A673 (cell line): ENCODE results near the gene TRAP1.

Experiments used
- EZH2 ChIP-seq: fragments of 200-600 bp; sonication (generic); IDR thresholded peaks from 2 replicates; pipeline ENCODE4 v1.6.1; 2017; ENCODE audit warnings: borderline replicate concordance, low read depth, mild to moderate bottlenecking, mixed read lengths, antibody characterized with exemption, low read length; ENCODE audit not compliant: poor library complexity, severe bottlenecking
- TF ChIP-seq, protein P1 (sequence below): fragments of 300-800, 200-600 bp; sonication (generic); conservative IDR thresholded peaks from 2 replicates; pipeline ENCODE4 v1.5.1; 2017; ENCODE audit warnings: low read depth, mild to moderate bottlenecking, antibody characterized with exemption, low read length, moderate library complexity, mixed read lengths

- TF ChIP-seq, protein P1, sequence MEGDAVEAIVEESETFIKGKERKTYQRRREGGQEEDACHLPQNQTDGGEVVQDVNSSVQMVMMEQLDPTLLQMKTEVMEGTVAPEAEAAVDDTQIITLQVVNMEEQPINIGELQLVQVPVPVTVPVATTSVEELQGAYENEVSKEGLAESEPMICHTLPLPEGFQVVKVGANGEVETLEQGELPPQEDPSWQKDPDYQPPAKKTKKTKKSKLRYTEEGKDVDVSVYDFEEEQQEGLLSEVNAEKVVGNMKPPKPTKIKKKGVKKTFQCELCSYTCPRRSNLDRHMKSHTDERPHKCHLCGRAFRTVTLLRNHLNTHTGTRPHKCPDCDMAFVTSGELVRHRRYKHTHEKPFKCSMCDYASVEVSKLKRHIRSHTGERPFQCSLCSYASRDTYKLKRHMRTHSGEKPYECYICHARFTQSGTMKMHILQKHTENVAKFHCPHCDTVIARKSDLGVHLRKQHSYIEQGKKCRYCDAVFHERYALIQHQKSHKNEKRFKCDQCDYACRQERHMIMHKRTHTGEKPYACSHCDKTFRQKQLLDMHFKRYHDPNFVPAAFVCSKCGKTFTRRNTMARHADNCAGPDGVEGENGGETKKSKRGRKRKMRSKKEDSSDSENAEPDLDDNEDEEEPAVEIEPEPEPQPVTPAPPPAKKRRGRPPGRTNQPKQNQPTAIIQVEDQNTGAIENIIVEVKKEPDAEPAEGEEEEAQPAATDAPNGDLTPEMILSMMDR: no peak
- TF ChIP-seq EZH2: no peak
These were observed 72.2 kb downstream of the TRAP1 start for GRCh38 chr16:3645108-3645503.
